SK-N-SH treated with all-trans-retinoic acid at 6 μM for 48 hours (cell line): ENCODE results near the gene EFCAB9.

Experiments
- ARNTL ChIP-seq: fragments of 450-650 bp; formaldehyde crosslinking; IDR thresholded peaks from 2 replicates; pipeline ENCODE4 v1.5.0; 2020; ENCODE audit warnings: low read depth, mild to moderate bottlenecking, moderate library complexity, borderline replicate concordance
- CREB5 ChIP-seq: fragments of 250-450 bp; sonication (Bioruptor Pico); IDR thresholded peaks from 2 replicates; pipeline ENCODE4 v1.5.1; 2020; ENCODE audit warnings: low read depth, mild to moderate bottlenecking, moderate library complexity
- ESRRG ChIP-seq: fragments of 250-450 bp; sonication (Bioruptor Pico); IDR thresholded peaks from 2 replicates; pipeline ENCODE4 v1.6.1; 2021; ENCODE audit warnings: mild to moderate bottlenecking
- GLIS3 ChIP-seq: fragments of 250-450 bp; sonication (Bioruptor Pico); IDR thresholded peaks from 2 replicates; pipeline ENCODE4 v1.5.0; 2020; ENCODE audit warnings: mild to moderate bottlenecking, moderate library complexity
- OSR1 ChIP-seq: fragments of 250-450 bp; sonication (Bioruptor Pico); IDR thresholded peaks from 2 replicates; pipeline ENCODE4 v1.8.0; 2022; ENCODE audit warnings: moderate library complexity, mild to moderate bottlenecking, inconsistent platforms
- PPARA ChIP-seq: fragments of 250-450 bp; sonication (Bioruptor Pico); IDR thresholded peaks from 2 replicates; pipeline ENCODE4 v1.5.0; 2020; ENCODE audit warnings: mild to moderate bottlenecking, borderline replicate concordance
- RARB ChIP-seq: fragments of 250-450 bp; sonication (Bioruptor Pico); IDR thresholded peaks from 2 replicates; pipeline ENCODE4 v1.8.0; 2021; ENCODE audit warnings: mild to moderate bottlenecking, moderate library complexity
- SNAI2 ChIP-seq: fragments of 250-450 bp; sonication (Bioruptor Pico); IDR thresholded peaks from 2 replicates; pipeline ENCODE4 v1.5.0; 2020; ENCODE audit warnings: mild to moderate bottlenecking, moderate library complexity
- TOX ChIP-seq: fragments of 250-450 bp; sonication (Bioruptor Pico); IDR thresholded peaks from 2 replicates; pipeline ENCODE4 v1.8.0; 2021; ENCODE audit warnings: mild to moderate bottlenecking, moderate library complexity, borderline replicate concordance
- ZFP3 ChIP-seq: fragments of 250-450 bp; sonication (Bioruptor Pico); IDR thresholded peaks from 2 replicates; pipeline ENCODE4 v1.5.0; 2020; ENCODE audit warnings: mild to moderate bottlenecking, moderate library complexity
- ZNF565 ChIP-seq: fragments of 450-650 bp; formaldehyde crosslinking; conservative IDR thresholded peaks from 2 replicates; pipeline ENCODE4 v1.5.0; 2020; ENCODE audit warnings: low read depth, mild to moderate bottlenecking, moderate library complexity
- ZNF8 ChIP-seq: fragments of 450-650 bp; formaldehyde crosslinking; IDR thresholded peaks from 2 replicates; pipeline ENCODE4 v1.5.0; 2020; ENCODE audit warnings: mild to moderate bottlenecking, moderate library complexity

DNA sequence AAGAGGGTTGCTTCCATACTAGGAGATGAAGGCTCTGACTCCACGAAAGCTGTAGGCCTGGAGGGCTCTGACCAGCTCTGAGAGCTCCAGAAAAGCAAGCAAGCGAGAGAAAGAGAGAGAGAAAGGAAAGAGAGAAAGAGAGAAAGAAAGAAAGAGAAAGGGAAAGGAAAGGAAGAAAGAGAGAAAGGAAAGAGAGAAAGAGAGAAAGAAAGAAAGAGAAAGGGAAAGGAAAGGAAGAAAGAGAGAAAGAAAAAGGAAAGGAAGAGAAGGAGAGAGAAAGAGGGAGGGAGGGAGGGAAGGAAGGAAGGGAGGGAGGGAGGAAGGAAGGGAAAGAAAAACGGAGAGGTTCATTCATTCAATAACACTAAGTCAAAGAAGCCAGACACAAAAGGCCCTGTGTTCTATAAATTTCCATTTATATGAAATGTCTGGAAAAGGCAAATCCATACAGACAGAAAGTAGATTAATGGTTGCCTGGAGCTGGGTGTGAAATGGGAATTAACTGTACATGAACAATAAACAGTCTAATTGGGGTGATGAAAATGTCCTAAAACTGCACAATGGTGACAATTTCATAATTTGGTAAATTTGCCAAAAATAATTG, 4.2 kb upstream of the EFCAB9 start:
- TF ChIP-seq RARB (CRISPR knock-in tag) = no peak
- TF ChIP-seq PPARA (CRISPR knock-in tag) = no peak
- TF ChIP-seq GLIS3 (CRISPR knock-in tag) = no peak
- TF ChIP-seq ZNF565 (CRISPR knock-in tag) = no peak
- TF ChIP-seq OSR1 = no peak
- TF ChIP-seq ARNTL = no peak
- TF ChIP-seq SNAI2 (CRISPR knock-in tag) = no peak
- no peak for TF ChIP-seq ZFP3
- TF ChIP-seq TOX (CRISPR knock-in tag) = no peak
- no peak for TF ChIP-seq ZNF8 (CRISPR knock-in tag)
- no peak for TF ChIP-seq ESRRG
- TF ChIP-seq CREB5 (CRISPR knock-in tag) = no peak
